HEK293 (cell line): ENCODE results near the gene MAGED2.

ENCODE experiments used
- GLI4 ChIP-seq: fragments of 450-650 bp; formaldehyde crosslinking; IDR thresholded peaks from 2 replicates; pipeline ENCODE4 v1.5.1; 2016; ENCODE audit warnings: missing biosample characterization, missing genetic modification characterization
- IKZF3 ChIP-seq: fragments of 450-650 bp; IDR thresholded peaks from 2 replicates; pipeline ENCODE4 v1.5.0; 2018; ENCODE audit warnings: missing biosample characterization, mild to moderate bottlenecking, missing genetic modification characterization, moderate library complexity
- PBX3 ChIP-seq: sonication (generic); formaldehyde crosslinking; IDR thresholded peaks from 2 replicates; pipeline ENCODE4 v1.8.1; 2022; ENCODE audit warnings: mild to moderate bottlenecking, moderate library complexity, missing genetic modification reagents
- PRDM1 ChIP-seq: fragments of 450-650 bp; formaldehyde crosslinking; IDR thresholded peaks from 2 replicates; pipeline ENCODE4; 2016; ENCODE audit warnings: missing biosample characterization, missing genetic modification characterization
- SP7 ChIP-seq: fragments of 450-650 bp; formaldehyde crosslinking; IDR thresholded peaks from 2 replicates; pipeline ENCODE4 v1.5.1; 2016; ENCODE audit warnings: missing biosample characterization, missing genetic modification characterization
- ZBTB20 ChIP-seq: fragments of 450-650 bp; formaldehyde crosslinking; IDR thresholded peaks from 2 replicates; pipeline ENCODE4 v1.5.1; 2016; ENCODE audit warnings: missing biosample characterization, missing genetic modification characterization
- ZBTB48 ChIP-seq: fragments of 450-650 bp; formaldehyde crosslinking; IDR thresholded peaks from 2 replicates; pipeline ENCODE4 v1.5.1; 2016; ENCODE audit warnings: missing biosample characterization, missing genetic modification characterization
- ZEB2 ChIP-seq: fragments of 450-650 bp; formaldehyde crosslinking; IDR thresholded peaks from 2 replicates; pipeline ENCODE4 v1.5.1; 2016; ENCODE audit warnings: missing biosample characterization, missing genetic modification characterization
- ZNF157 ChIP-seq: fragments of 450-650 bp; formaldehyde crosslinking; IDR thresholded peaks from 2 replicates; pipeline ENCODE4 v1.5.1; 2016; ENCODE audit warnings: missing biosample characterization, missing genetic modification characterization
- ZNF16 ChIP-seq: fragments of 450-650 bp; formaldehyde crosslinking; IDR thresholded peaks from 2 replicates; pipeline ENCODE4 v1.5.1; 2016; ENCODE audit warnings: low read depth, missing biosample characterization, missing genetic modification characterization
- ZNF221 ChIP-seq: fragments of 450-650 bp; formaldehyde crosslinking; IDR thresholded peaks from 2 replicates; pipeline ENCODE4 v1.5.1; 2017; ENCODE audit warnings: missing biosample characterization, missing genetic modification characterization, borderline replicate concordance
- ZNF23 ChIP-seq: fragments of 450-650 bp; formaldehyde crosslinking; IDR thresholded peaks from 2 replicates; pipeline ENCODE4 v1.5.1; 2016; ENCODE audit warnings: missing biosample characterization, missing genetic modification characterization, borderline replicate concordance
- ZNF24 ChIP-seq: fragments of 450-650 bp; formaldehyde crosslinking; IDR thresholded peaks from 2 replicates; pipeline ENCODE4 v1.5.1; 2016; ENCODE audit warnings: missing biosample characterization, missing genetic modification characterization
- ZNF26 ChIP-seq: fragments of 450-650 bp; formaldehyde crosslinking; IDR thresholded peaks from 2 replicates; pipeline ENCODE4 v1.5.1; 2016; ENCODE audit warnings: missing biosample characterization, missing genetic modification characterization
- ZNF302 ChIP-seq: fragments of 450-650 bp; formaldehyde crosslinking; IDR thresholded peaks from 2 replicates; pipeline ENCODE4 v1.5.1; 2016; ENCODE audit warnings: missing biosample characterization, missing genetic modification characterization, low read depth
- ZNF311 ChIP-seq: fragments of 450-650 bp; formaldehyde crosslinking; IDR thresholded peaks from 2 replicates; pipeline ENCODE4 v1.5.1; 2017; ENCODE audit warnings: missing biosample characterization, missing genetic modification characterization, borderline replicate concordance
- ZNF37A ChIP-seq: fragments of 450-650 bp; IDR thresholded peaks from 2 replicates; pipeline ENCODE4 v1.5.1; 2018; ENCODE audit warnings: missing biosample characterization, missing genetic modification characterization
- ZNF48 ChIP-seq: fragments of 450-650 bp; formaldehyde crosslinking; IDR thresholded peaks from 2 replicates; pipeline ENCODE4 v1.5.1; 2016; ENCODE audit warnings: missing biosample characterization, missing genetic modification characterization
- ZNF501 ChIP-seq: fragments of 450-650 bp; formaldehyde crosslinking; IDR thresholded peaks from 2 replicates; pipeline ENCODE4 v1.5.1; 2016; ENCODE audit warnings: missing biosample characterization, missing genetic modification characterization
- ZNF600 ChIP-seq: fragments of 450-650 bp; formaldehyde crosslinking; IDR thresholded peaks from 2 replicates; pipeline ENCODE4 v1.5.1; 2016; ENCODE audit warnings: missing biosample characterization, missing genetic modification characterization
- ZNF670 ChIP-seq: fragments of 450-650 bp; formaldehyde crosslinking; IDR thresholded peaks from 2 replicates; pipeline ENCODE4 v1.5.1; 2016; ENCODE audit warnings: missing biosample characterization, missing genetic modification characterization, low read depth
- ZNF777 ChIP-seq: fragments of 450-650 bp; formaldehyde crosslinking; IDR thresholded peaks from 2 replicates; pipeline ENCODE4 v1.5.1; 2017; ENCODE audit warnings: missing biosample characterization, missing genetic modification characterization, borderline replicate concordance
- ZNF791 ChIP-seq: fragments of 450-650 bp; formaldehyde crosslinking; IDR thresholded peaks from 2 replicates; pipeline ENCODE4 v1.5.1; 2016; ENCODE audit warnings: missing biosample characterization, missing genetic modification characterization
- ZSCAN23 ChIP-seq: fragments of 450-650 bp; formaldehyde crosslinking; IDR thresholded peaks from 2 replicates; pipeline ENCODE4 v1.5.1; 2016; ENCODE audit warnings: missing biosample characterization, missing genetic modification characterization
- ZSCAN5A ChIP-seq: fragments of 450-650 bp; formaldehyde crosslinking; IDR thresholded peaks from 2 replicates; pipeline ENCODE4 v1.5.1; 2016; ENCODE audit warnings: missing biosample characterization, missing genetic modification characterization
- TF ChIP-seq, protein P1 (sequence below): fragments of 450-650 bp; formaldehyde crosslinking; IDR thresholded peaks from 2 replicates; pipeline ENCODE4 v1.5.1; 2016; ENCODE audit warnings: missing biosample characterization, missing genetic modification characterization
- TF ChIP-seq, protein P2 (sequence below): fragments of 450-650 bp; formaldehyde crosslinking; IDR thresholded peaks from 2 replicates; pipeline ENCODE4 v1.5.1; 2016; ENCODE audit warnings: missing biosample characterization, missing genetic modification characterization
- TF ChIP-seq, protein P3 (sequence below): fragments of 450-650 bp; formaldehyde crosslinking; IDR thresholded peaks from 2 replicates; pipeline ENCODE4 v1.5.1; 2016; ENCODE audit warnings: missing biosample characterization, missing genetic modification characterization
- TF ChIP-seq, protein P4 (sequence below): fragments of 450-650 bp; IDR thresholded peaks from 2 replicates; pipeline ENCODE4 v1.5.1; 2018; ENCODE audit warnings: missing biosample characterization, missing genetic modification characterization
- TF ChIP-seq, protein P5 (sequence below): fragments of 450-650 bp; formaldehyde crosslinking; IDR thresholded peaks from 2 replicates; pipeline ENCODE4 v1.5.1; 2016; ENCODE audit warnings: missing biosample characterization, missing genetic modification characterization

MAGED2 gene

GRCh38 chrX:54808109-54808604 is 612 bp downstream of the MAGED2 start (continued):
- TF ChIP-seq, protein P1, sequence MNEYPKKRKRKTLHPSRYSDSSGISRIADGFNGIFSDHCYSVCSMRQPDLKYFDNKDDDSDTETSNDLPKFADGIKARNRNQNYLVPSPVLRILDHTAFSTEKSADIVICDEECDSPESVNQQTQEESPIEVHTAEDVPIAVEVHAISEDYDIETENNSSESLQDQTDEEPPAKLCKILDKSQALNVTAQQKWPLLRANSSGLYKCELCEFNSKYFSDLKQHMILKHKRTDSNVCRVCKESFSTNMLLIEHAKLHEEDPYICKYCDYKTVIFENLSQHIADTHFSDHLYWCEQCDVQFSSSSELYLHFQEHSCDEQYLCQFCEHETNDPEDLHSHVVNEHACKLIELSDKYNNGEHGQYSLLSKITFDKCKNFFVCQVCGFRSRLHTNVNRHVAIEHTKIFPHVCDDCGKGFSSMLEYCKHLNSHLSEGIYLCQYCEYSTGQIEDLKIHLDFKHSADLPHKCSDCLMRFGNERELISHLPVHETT (tag by site-specific recombination), result peak; percentile 23; the same call in 1 of the 2 replicates
- 0 out of 2 replicates have a peak, but pooled peaks have one; percentile 57 for TF ChIP-seq ZNF24 (tag by site-specific recombination)
- TF ChIP-seq IKZF3 (tag by site-specific recombination), result peak; percentile 76
- no peak for TF ChIP-seq ZNF777
- TF ChIP-seq ZBTB20 (tag by site-specific recombination), result peak; percentile 56; the same call in 1 of the 2 replicates
- no peak for TF ChIP-seq ZNF670 (tag by site-specific recombination)
- no peak for TF ChIP-seq ZNF23 (tag by site-specific recombination)
- TF ChIP-seq, protein P2, sequence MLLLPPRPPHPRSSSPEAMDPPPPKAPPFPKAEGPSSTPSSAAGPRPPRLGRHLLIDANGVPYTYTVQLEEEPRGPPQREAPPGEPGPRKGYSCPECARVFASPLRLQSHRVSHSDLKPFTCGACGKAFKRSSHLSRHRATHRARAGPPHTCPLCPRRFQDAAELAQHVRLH (tag by site-specific recombination), result no peak
- TF ChIP-seq ZSCAN5A (tag by site-specific recombination), result no peak
- TF ChIP-seq, protein P3, sequence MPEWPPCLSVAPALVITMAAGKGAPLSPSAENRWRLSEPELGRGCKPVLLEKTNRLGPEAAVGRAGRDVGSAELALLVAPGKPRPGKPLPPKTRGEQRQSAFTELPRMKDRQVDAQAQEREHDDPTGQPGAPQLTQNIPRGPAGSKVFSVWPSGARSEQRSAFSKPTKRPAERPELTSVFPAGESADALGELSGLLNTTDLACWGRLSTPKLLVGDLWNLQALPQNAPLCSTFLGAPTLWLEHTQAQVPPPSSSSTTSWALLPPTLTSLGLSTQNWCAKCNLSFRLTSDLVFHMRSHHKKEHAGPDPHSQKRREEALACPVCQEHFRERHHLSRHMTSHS, result no peak
- TF ChIP-seq ZNF221, result no peak
- TF ChIP-seq PRDM1 (tag by site-specific recombination), result no peak
- TF ChIP-seq PBX3 (CRISPR knock-in tag), result no peak
- TF ChIP-seq, protein P4, sequence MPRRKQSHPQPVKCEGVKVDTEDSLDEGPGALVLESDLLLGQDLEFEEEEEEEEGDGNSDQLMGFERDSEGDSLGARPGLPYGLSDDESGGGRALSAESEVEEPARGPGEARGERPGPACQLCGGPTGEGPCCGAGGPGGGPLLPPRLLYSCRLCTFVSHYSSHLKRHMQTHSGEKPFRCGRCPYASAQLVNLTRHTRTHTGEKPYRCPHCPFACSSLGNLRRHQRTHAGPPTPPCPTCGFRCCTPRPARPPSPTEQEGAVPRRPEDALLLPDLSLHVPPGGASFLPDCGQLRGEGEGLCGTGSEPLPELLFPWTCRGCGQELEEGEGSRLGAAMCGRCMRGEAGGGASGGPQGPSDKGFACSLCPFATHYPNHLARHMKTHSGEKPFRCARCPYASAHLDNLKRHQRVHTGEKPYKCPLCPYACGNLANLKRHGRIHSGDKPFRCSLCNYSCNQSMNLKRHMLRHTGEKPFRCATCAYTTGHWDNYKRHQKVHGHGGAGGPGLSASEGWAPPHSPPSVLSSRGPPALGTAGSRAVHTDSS (tag by site-specific recombination), result no peak
- no peak for TF ChIP-seq GLI4 (tag by site-specific recombination)
- TF ChIP-seq ZNF600 (tag by site-specific recombination), result peak; percentile 84
- TF ChIP-seq ZNF16 (tag by site-specific recombination), result no peak
- no peak for TF ChIP-seq ZNF157 (tag by site-specific recombination)
- TF ChIP-seq ZNF26 (tag by site-specific recombination), result no peak
- TF ChIP-seq ZSCAN23 (tag by site-specific recombination), result no peak
- no peak for TF ChIP-seq ZNF791
- peak; percentile 88 for TF ChIP-seq ZBTB48 (tag by site-specific recombination)
- no peak for TF ChIP-seq ZNF302 (tag by site-specific recombination)
- TF ChIP-seq ZNF48 (tag by site-specific recombination), result no peak
- TF ChIP-seq, protein P5, sequence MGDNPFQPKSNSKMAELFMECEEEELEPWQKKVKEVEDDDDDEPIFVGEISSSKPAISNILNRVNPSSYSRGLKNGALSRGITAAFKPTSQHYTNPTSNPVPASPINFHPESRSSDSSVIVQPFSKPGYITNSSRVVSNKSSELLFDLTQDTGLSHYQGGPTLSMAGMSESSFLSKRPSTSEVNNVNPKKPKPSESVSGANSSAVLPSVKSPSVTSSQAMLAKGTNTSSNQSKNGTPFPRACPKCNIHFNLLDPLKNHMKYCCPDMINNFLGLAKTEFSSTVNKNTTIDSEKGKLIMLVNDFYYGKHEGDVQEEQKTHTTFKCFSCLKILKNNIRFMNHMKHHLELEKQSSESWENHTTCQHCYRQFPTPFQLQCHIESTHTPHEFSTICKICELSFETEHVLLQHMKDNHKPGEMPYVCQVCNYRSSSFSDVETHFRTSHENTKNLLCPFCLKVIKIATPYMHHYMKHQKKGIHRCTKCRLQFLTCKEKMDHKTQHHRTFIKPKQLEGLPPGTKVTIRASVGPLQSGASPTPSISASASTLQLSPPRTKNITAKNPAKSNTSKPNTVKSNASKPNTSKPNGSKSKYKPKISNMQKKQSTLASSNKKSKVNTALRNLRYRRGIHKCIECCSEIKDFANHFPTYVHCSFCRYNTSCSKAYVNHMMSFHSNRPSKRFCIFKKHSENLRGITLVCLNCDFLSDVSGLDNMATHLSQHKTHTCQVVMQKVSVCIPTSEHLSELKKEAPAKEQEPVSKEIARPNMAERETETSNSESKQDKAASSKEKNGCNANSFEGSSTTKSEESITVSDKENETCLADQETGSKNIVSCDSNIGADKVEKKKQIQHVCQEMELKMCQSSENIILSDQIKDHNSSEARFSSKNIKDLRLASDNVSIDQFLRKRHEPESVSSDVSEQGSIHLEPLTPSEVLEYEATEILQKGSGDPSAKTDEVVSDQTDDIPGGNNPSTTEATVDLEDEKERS (tag by site-specific recombination), result no peak
- TF ChIP-seq SP7 (tag by site-specific recombination), result peak; percentile 51
- TF ChIP-seq ZNF501 (tag by site-specific recombination), result no peak
- no peak for TF ChIP-seq ZNF37A (tag by site-specific recombination)
- TF ChIP-seq ZEB2 (tag by site-specific recombination), result 0 out of 2 replicates have a peak, but pooled peaks have one; percentile 24
- TF ChIP-seq ZNF311 (tag by site-specific recombination), result no peak
